ENCODE results near the gene USP33. TPM values are rescaled to one million over a fixed set of nuclear protein-coding genes. Genes with fewer than 3 reads are reported as not detected.
"Not testable (repeated sequence)": the region's sequence is repeated elsewhere in the genome, so short reads cannot be mapped to it uniquely, and the experiment has no call there.

Gene USP33
- total and polyA plus RNA-seq, 5 donors, result 24.1 to 35.5 (median 33.0) TPM

DNA sequence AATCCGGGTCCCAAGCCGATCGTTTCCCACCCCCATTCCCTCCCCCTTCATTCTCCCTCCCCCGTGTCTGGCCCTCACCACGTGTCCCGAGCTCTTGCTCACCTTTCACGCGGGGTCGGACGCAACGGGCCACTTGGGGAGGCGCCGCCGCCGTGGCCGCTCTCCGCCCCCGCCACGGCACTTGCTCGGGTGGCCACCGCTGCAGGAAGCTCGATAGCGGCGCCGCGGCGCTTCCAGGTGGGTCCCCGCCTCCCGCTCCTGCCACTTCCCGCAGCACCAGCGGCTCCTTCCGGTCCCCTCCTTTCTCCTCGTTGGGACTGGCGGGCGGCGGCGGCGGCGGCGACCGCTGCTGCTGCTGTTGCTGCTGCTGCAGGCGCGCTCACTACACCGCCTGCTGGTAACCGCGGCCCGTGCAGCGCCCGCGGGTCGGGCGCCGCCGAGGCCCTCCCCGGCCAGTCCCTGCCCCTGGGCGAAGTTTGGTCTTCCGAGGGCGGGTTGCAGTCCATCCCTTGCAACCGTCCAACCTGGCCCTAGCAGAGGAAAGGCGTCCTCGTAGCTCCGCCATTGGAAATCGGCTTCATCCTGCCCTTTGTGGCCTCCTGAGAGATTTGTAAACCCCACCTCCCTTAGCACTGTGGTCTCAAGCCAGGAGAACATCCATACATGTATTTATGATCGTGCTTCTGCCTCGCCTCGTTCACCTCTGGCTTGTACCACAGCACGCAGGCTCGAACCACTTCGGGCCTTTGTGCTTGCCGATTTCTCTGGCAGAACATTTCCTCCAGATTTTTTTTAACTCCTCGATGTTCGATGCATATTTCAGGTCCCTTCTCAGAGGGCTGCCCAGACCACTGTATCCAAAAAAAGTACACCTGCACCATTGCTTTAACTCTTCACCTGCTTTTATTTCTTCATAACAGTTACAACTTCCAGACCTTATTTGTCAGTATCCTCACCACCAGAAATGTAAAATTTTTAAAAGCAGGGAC lies 76.2 kb downstream of the USP33 start:
- peak overlapping the region; percentile 71 for H3K4me3 ChIP-seq (ENCODE audit: low read length)
- no peaks in the 10 kb centered on the region for H3K27me3 ChIP-seq (ENCODE audit: control insufficient read depth, insufficient read depth)
- peak overlapping the region; percentile 95 for H3K27ac ChIP-seq (ENCODE audit: low read length)
- WGBS, result under 1% methylated on average over 72 of the region's 72 CpGs
- peak; percentile 95 to 98 (median 97) for DNase-seq
- intact Hi-C loops (cut with DNase I), result no loop called here
- no peaks in the 10 kb centered on the region for H3K4me1 ChIP-seq (ENCODE audit: control insufficient read depth, insufficient read depth, low read length)
- H3K9me3 ChIP-seq (ENCODE audit: control insufficient read depth, low read length), result no peaks in the 10 kb centered on the region
- ATAC-seq, result peak; percentile 93

DNA sequence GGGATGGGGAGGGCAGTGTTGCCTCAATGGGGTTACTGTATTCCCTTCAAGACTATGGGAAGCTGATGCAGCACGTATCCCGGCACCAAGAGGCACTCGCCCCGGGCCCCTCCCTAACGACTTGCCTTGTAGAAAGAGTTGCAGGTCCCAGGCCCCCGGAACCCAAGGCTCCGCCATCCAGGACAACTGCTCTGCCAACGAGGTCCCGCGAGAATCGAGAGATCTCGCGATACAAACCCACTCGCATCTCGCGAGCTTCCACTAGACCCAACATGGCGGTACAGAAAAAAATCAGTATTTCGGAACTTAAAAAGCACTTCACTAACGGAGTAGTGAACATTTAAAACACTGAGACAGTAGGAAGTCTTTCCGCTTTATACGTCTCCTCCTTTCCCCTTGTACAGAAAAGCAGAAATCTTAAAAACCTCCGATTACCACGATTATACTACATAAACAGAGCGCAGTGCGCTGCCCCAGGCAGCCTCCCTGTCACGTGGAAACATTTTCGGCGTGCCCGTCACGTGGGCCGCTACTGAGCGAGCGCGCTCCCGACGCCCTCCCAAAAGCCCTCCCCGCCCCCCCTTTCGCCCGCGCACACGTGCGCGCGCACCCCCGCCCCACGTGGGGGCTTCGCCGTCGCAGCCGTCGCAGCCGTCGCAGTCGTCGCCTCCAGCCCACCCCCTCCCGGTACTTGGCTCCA lies 77.0 kb downstream of the USP33 start, which contains the start of gene ZZZ3:
Gene ZZZ3, minus strand, starts transcription at position 199 of the 700 bp plus-strand sequence. CDS start 49,304 bp downstream, outside the sequence.
- DNase-seq, result peak; percentile 93 to 98 (median 96)
- intact Hi-C loops (cut with DNase I), result no loop called here
- Histone ChIP-seq H3K27me3 (ENCODE audit: control insufficient read depth, insufficient read depth) (no peaks in the 10 kb centered on the region), H3K27ac (ENCODE audit: low read length) (peak within 1 kb of the TSS; percentile 95), H3K4me1 (ENCODE audit: control insufficient read depth, insufficient read depth, low read length) (no peaks in the 10 kb centered on the region), H3K4me3 (ENCODE audit: low read length) (peak within 1 kb of the TSS; percentile 71), H3K9me3 (ENCODE audit: control insufficient read depth, low read length) (no peaks in the 10 kb centered on the region)
- ATAC-seq, result peak; percentile 90
- WGBS, result under 1% methylated on average over 56 of the region's 56 CpGs

DNA sequence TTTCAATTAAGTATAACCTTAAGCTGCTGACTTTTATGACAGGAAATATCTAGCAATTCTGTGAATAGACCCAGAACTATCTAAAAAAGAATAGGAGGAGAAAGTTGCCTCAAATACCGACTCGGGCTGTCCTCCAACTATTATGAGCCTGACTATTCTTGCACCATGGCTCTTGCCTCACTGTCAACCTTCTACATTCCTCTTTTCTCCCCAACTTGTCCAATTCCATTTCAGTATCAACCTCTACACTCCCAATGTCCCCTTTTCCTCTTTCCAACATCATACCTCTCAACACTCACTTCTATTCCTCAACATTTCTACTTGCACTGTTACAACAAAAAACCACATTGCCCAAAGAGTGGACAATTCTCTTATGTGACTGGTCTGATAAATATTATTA lies 79.5 kb downstream of the USP33 start:
- no peaks in the 10 kb centered on the region for H3K27me3 ChIP-seq (ENCODE audit: control insufficient read depth, insufficient read depth)
- H3K4me3 ChIP-seq (ENCODE audit: low read length), result no peak overlapping the region
- intact Hi-C loops (cut with DNase I), result no loop called here
- no peak overlapping the region for H3K27ac ChIP-seq (ENCODE audit: low read length)
- ATAC-seq (no peak), DNase-seq (no peak)
- 54% methylated on average over 2 of the region's 2 CpGs for WGBS
- H3K4me1 ChIP-seq (ENCODE audit: control insufficient read depth, insufficient read depth, low read length), result no peaks in the 10 kb centered on the region
- no peaks in the 10 kb centered on the region for H3K9me3 ChIP-seq (ENCODE audit: control insufficient read depth, low read length)

GRCh38 chr1:77678660-77679610 lies 80.7 kb downstream of the USP33 start:
- ATAC-seq (no peak), DNase-seq (no peak)
- Histone ChIP-seq H3K4me3 (ENCODE audit: low read length) (no peak overlapping the region), H3K27ac (ENCODE audit: low read length) (no peak overlapping the region), H3K9me3 (ENCODE audit: control insufficient read depth, low read length) (no peaks in the 10 kb centered on the region), H3K4me1 (ENCODE audit: control insufficient read depth, insufficient read depth, low read length) (no peaks in the 10 kb centered on the region), H3K27me3 (ENCODE audit: control insufficient read depth, insufficient read depth) (no peaks in the 10 kb centered on the region)
- 91% methylated on average over 5 of the region's 5 CpGs for WGBS
- intact Hi-C loops (cut with DNase I), result no loop called here

DNA sequence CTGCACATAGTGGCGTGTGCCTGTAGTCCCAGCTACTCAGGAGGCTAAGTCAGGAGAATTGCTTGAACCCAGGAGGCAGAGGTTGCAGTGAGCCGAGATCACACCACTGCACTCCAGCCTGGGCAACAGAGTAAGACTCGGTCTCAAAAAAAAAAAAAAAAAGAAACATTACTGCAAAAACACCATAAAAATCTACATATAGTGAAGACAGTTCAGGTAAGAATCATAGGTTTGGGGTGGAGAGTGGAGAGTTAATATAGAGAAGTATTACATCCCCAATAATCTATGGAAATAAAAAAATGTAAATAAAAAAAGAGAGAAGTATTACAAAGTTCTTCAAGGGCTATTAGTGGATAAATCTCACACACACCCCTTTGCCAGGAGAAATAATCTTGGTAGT lies 84.8 kb downstream of the USP33 start:
- ATAC-seq; H3K4me3 ChIP-seq (ENCODE audit: low read length); DNase-seq; H3K9me3 ChIP-seq (ENCODE audit: control insufficient read depth, low read length); intact Hi-C loops (cut with DNase I); H3K27ac ChIP-seq (ENCODE audit: low read length); H3K4me1 ChIP-seq (ENCODE audit: control insufficient read depth, insufficient read depth, low read length); H3K27me3 ChIP-seq (ENCODE audit: control insufficient read depth, insufficient read depth): not testable (repeated sequence)
- WGBS, result 91% methylated on average over 3 of the region's 3 CpGs

DNA sequence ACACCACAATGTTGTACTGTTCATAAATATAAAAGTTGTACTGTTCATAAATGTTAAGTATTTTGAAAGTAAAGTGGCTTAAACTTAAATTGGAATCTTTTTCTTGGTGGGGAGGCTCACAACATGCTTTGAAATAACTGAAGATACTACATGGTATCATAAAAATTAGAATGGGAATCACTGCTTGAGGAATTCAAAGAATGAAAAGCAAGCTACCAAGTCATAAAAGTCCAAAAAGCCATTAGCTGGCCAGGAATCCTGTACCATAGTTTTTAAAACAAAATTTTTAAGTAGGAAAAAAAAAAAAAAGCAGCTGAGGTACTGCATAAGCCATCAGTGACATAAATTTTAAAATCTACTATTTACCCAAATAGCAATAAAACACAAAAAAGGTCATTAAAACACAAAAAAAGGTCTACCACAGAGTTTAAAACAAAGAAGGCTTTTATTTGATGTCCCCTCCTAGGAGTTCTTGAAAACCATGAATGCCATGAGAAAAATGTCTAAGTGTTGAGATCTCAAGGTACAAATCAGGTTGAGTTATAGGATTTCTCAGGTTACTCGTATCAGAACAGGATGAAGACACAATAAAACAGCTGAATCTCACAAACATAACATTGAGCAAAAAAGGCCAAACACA lies 85.8 kb downstream of the USP33 start:
- Histone ChIP-seq H3K4me1 (ENCODE audit: control insufficient read depth, insufficient read depth, low read length) (peaks cover 1% of the 10 kb centered on the region), H3K4me3 (ENCODE audit: low read length) (no peak overlapping the region), H3K27ac (ENCODE audit: low read length) (no peak overlapping the region), H3K9me3 (ENCODE audit: control insufficient read depth, low read length) (no peaks in the 10 kb centered on the region), H3K27me3 (ENCODE audit: control insufficient read depth, insufficient read depth) (no peaks in the 10 kb centered on the region)
- intact Hi-C loops (cut with DNase I), result no loop called here
- DNase-seq, result no peak
- ATAC-seq, result no peak
- WGBS, result 97% methylated on average over 1 of the region's 1 CpG

GRCh38 chr1:77673030-77673429 lies 86.6 kb downstream of the USP33 start:
- Histone ChIP-seq H3K4me3 (ENCODE audit: low read length) (no peak overlapping the region), H3K27me3 (ENCODE audit: control insufficient read depth, insufficient read depth) (no peaks in the 10 kb centered on the region), H3K9me3 (ENCODE audit: control insufficient read depth, low read length) (no peaks in the 10 kb centered on the region), H3K4me1 (ENCODE audit: control insufficient read depth, insufficient read depth, low read length) (peaks cover 1% of the 10 kb centered on the region), H3K27ac (ENCODE audit: low read length) (no peak overlapping the region)
- no peak for ATAC-seq
- WGBS, result 90% methylated on average over 6 of the region's 6 CpGs
- no peak for DNase-seq
- intact Hi-C loops (cut with DNase I), result no loop called here

DNA sequence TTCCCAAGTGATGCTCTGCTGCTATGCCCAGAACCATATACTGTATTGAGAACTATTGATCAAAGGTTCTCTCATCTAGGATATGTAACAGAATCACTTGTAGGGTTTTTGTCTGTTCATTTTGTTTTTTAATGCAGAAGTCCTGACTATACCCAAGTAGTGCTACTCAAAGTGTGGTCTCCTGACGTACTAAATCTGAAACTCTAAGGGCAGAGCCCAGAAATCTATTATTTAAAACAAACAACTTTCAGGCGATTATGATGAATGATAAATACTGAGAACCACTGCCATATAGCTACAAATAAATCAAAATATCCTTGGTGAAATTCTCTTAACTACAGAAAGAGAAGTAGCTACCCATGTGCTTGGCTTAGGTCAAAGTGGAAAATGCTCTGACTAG lies 87.3 kb downstream of the USP33 start:
- H3K27ac ChIP-seq (ENCODE audit: low read length), result no peak overlapping the region
- H3K9me3 ChIP-seq (ENCODE audit: control insufficient read depth, low read length), result no peaks in the 10 kb centered on the region
- ATAC-seq (no peak), DNase-seq (no peak)
- WGBS, result 92% methylated on average over 2 of the region's 2 CpGs
- peaks cover 1% of the 10 kb centered on the region for H3K4me1 ChIP-seq (ENCODE audit: control insufficient read depth, insufficient read depth, low read length)
- H3K27me3 ChIP-seq (ENCODE audit: control insufficient read depth, insufficient read depth), result no peaks in the 10 kb centered on the region
- no peak overlapping the region for H3K4me3 ChIP-seq (ENCODE audit: low read length)
- intact Hi-C loops (cut with DNase I), result no loop called here

DNA sequence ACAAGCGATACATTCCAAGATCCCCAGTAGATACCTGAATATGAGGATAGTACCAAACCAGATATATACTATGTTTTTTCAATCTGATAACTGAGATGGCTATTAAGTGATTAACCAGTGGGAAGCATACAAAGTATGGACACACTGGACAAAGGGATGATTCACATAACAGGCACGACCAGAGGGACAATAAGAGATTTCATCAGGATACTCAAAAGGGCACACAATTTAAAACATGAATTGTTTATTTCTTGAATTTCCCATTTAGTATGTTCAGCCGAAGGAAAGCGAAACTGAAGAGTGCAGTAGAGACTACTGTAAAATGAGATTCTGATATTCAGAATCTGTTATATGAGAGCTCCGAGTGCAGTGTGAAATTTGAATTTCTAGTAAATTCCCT lies 87.8 kb downstream of the USP33 start:
- Histone ChIP-seq H3K9me3 (ENCODE audit: control insufficient read depth, low read length) (no peaks in the 10 kb centered on the region), H3K4me1 (ENCODE audit: control insufficient read depth, insufficient read depth, low read length) (peaks cover 1% of the 10 kb centered on the region), H3K27ac (ENCODE audit: low read length) (no peak overlapping the region), H3K4me3 (ENCODE audit: low read length) (no peak overlapping the region), H3K27me3 (ENCODE audit: control insufficient read depth, insufficient read depth) (no peaks in the 10 kb centered on the region)
- intact Hi-C loops (cut with DNase I), result no loop called here
- no peak for DNase-seq
- ATAC-seq, result no peak
- WGBS, result 84% methylated on average over 5 of the region's 5 CpGs

GRCh38 chr1:77670330-77670729 lies 89.3 kb downstream of the USP33 start:
- Histone ChIP-seq H3K9me3 (ENCODE audit: control insufficient read depth, low read length) (no peaks in the 10 kb centered on the region), H3K27ac (ENCODE audit: low read length) (no peak overlapping the region), H3K4me1 (ENCODE audit: control insufficient read depth, insufficient read depth, low read length) (peaks cover 3% of the 10 kb centered on the region), H3K4me3 (ENCODE audit: low read length) (no peak overlapping the region), H3K27me3 (ENCODE audit: control insufficient read depth, insufficient read depth) (no peaks in the 10 kb centered on the region)
- DNase-seq (no peak), ATAC-seq (no peak)
- intact Hi-C loops (cut with DNase I), result no loop called here
- WGBS, result 92% methylated on average over 7 of the region's 7 CpGs

Data from right cardiac atrium (tissue), 5 donors.